Loucy (cell line): Measurements from ENCODE around the gene MOB1A.
"Not testable (repeated sequence)": the region's sequence is repeated elsewhere in the genome, so short reads cannot be mapped to it uniquely, and the experiment has no call there.

Experiments used
- H2AFZ ChIP-seq: fragments of 200-600 bp; sonication (generic); 2 replicates; pipeline ENCODE4 v1.6.0; 2016; ENCODE audit warnings: antibody characterized with exemption, mild to moderate bottlenecking, low read length, moderate library complexity
- H3F3A ChIP-seq: fragments of 200-600 bp; 2 replicates; pipeline ENCODE4 v1.6.0; 2016; ENCODE audit warnings: antibody characterized with exemption, low read depth, mild to moderate bottlenecking
- H3K27me3 ChIP-seq: fragments of 200-600 bp; sonication (generic); 2 replicates; pipeline ENCODE4 v1.6.1; 2014; ENCODE audit warnings: low read length, mild to moderate bottlenecking; ENCODE audit not compliant: insufficient read depth, poor library complexity, severe bottlenecking
- H3K36me3 ChIP-seq: fragments of 200-600 bp; sonication (generic); 2 replicates; pipeline ENCODE4 v1.6.1; 2016; ENCODE audit warnings: low read length; ENCODE audit not compliant: insufficient read depth
- H3K4me1 ChIP-seq: fragments of 200-600 bp; sonication (generic); 2 replicates; pipeline ENCODE4 v1.5.1; 2014; ENCODE audit warnings: low read length, mild to moderate bottlenecking; ENCODE audit not compliant: insufficient read depth, poor library complexity, severe bottlenecking
- H3K4me2 ChIP-seq: fragments of 200-600 bp; sonication (generic); 2 replicates; pipeline ENCODE4 v1.6.0; 2014; ENCODE audit warnings: antibody characterized with exemption, low read length, low read depth, mild to moderate bottlenecking; ENCODE audit not compliant: poor library complexity, severe bottlenecking
- H3K4me3 ChIP-seq: fragments of 200-600 bp; sonication (generic); 2 replicates; pipeline ENCODE4 v1.5.1; 2014; ENCODE audit warnings: low read length, mild to moderate bottlenecking, mixed read lengths; ENCODE audit not compliant: poor library complexity, severe bottlenecking
- H3K79me2 ChIP-seq: fragments of 200-600 bp; sonication (generic); 2 replicates; pipeline ENCODE4 v1.6.1; 2014; ENCODE audit warnings: low read length; ENCODE audit not compliant: insufficient read depth
- H3K9ac ChIP-seq: fragments of 200-600 bp; sonication (generic); 2 replicates; pipeline ENCODE4 v1.6.0; 2014; ENCODE audit warnings: mild to moderate bottlenecking, low read depth, low read length, moderate library complexity; ENCODE audit not compliant: poor library complexity, severe bottlenecking
- H3K9me2 ChIP-seq: fragments of 200-600 bp; sonication (generic); replicated peaks from 2 replicates; pipeline ENCODE4 v1.6.1; 2016; ENCODE audit warnings: low read depth, low read length, mixed read lengths
- H3K9me3 ChIP-seq: fragments of 200-600 bp; sonication (generic); 2 replicates; pipeline ENCODE4 v1.6.1; 2014; ENCODE audit warnings: mild to moderate bottlenecking, antibody characterized with exemption, low read length, low read depth; ENCODE audit not compliant: insufficient read depth
- H4K20me1 ChIP-seq: fragments of 200-600 bp; sonication (generic); 2 replicates; pipeline ENCODE4 v1.6.0; 2014; ENCODE audit warnings: antibody characterized with exemption, low read length, mild to moderate bottlenecking; ENCODE audit not compliant: insufficient read depth, poor library complexity, severe bottlenecking
- EZH2phosphoT487 ChIP-seq: fragments of 200-600 bp; IDR thresholded peaks from 2 replicates; pipeline ENCODE4 v1.6.1; 2018; ENCODE audit warnings: antibody characterized with exemption, mild to moderate bottlenecking, moderate library complexity, borderline replicate concordance
- TF ChIP-seq, protein P1 (sequence below): fragments of 200-600 bp; sonication (generic); conservative IDR thresholded peaks from 2 replicates; pipeline ENCODE4 v1.5.1; 2014; ENCODE audit warnings: mild to moderate bottlenecking, antibody characterized with exemption, low read length

Gene MOB1A

DNA sequence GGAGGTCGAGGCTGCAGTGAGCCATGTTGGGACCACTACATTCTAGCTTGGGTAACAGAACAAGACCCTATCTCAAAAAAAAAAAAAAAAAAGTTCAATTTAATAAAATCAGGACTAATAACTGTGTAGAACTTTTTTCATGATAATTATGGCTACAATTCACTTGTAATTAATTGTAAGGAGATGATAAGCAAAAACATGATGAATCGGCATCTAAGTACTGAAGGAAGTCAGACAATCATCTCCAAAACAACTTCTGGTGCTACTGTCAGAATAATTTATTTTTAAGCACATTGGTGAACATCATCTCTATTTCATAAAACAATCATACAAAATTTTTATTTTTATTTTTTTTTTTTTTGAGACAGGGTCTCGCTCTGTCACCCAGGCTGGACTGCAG is 10.0 kb upstream of the MOB1A start:
- H3K27me3 ChIP-seq: no peaks in the 10 kb centered on the region
- H4K20me1 ChIP-seq: no peaks in the 10 kb centered on the region
- no peaks in the 10 kb centered on the region for H3K9me3 ChIP-seq
- H3K4me1 ChIP-seq: no peaks in the 10 kb centered on the region
- no peak for TF ChIP-seq EZH2phosphoT487
- TF ChIP-seq, protein P1, sequence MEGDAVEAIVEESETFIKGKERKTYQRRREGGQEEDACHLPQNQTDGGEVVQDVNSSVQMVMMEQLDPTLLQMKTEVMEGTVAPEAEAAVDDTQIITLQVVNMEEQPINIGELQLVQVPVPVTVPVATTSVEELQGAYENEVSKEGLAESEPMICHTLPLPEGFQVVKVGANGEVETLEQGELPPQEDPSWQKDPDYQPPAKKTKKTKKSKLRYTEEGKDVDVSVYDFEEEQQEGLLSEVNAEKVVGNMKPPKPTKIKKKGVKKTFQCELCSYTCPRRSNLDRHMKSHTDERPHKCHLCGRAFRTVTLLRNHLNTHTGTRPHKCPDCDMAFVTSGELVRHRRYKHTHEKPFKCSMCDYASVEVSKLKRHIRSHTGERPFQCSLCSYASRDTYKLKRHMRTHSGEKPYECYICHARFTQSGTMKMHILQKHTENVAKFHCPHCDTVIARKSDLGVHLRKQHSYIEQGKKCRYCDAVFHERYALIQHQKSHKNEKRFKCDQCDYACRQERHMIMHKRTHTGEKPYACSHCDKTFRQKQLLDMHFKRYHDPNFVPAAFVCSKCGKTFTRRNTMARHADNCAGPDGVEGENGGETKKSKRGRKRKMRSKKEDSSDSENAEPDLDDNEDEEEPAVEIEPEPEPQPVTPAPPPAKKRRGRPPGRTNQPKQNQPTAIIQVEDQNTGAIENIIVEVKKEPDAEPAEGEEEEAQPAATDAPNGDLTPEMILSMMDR: no peak
- no peaks in the 10 kb centered on the region for H3K36me3 ChIP-seq
- H2AFZ ChIP-seq: no peak overlapping the region
- H3F3A ChIP-seq: no peaks in the 10 kb centered on the region
- no peak overlapping the region for H3K4me3 ChIP-seq
- no peaks in the 10 kb centered on the region for H3K9me2 ChIP-seq
- H3K4me2 ChIP-seq: no peak overlapping the region
- H3K9ac ChIP-seq: no peak overlapping the region
- H3K79me2 ChIP-seq: no peaks in the 10 kb centered on the region

DNA sequence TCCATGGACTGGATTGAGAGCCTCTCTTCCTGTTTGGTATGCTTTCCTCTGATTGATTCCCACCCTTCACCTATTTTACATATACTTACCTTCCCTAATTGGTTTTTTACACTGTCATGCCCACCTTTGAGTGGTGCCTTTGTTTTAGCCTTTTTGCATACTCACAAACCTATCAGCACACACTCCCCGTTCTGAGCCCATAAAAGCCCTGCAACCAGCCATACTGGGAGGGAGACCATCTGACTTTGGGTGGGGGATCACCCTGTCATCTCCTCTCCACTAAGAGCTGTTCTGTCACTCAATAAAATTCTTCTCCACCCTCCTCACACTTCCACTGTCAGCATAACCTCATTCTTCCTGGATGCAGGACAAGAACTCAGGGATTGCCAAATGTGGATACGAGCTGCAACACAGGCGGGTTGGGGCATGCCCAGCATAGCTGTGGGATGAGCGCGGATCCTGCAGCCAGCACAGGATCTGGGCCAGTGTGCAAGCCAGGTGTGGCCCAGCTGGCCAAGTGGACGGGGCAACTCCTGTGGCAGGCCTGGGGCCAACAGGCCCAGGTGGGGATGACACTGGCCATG is 9.4 kb upstream of the MOB1A start:
- Histone ChIP-seq H3K4me1 (no peaks in the 10 kb centered on the region), H3F3A (no peaks in the 10 kb centered on the region)

DNA sequence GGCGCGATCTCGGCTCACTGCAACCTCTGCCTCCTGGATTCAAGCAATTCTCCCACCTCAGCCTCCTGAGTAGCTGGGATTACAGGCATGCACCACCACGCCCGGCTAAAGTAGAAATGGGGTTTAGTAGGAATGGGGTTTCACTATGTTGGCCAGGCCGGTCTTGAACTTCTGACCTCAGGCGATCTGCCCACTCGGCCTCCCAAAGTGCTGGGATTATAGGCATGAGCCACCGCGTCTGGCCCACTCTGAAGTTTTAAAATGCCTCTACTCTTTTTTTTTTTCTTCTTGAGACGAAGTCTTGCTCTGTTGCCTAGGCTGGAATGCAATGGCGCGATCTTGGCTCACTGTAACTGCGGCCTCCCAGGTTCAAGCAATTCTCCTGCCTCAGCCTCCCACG is 8.0 kb upstream of the MOB1A start:
- not testable (repeated sequence) for H3K9me2 ChIP-seq, H3K9ac ChIP-seq, H3K4me2 ChIP-seq, H3F3A ChIP-seq, H3K4me1 ChIP-seq, H3K36me3 ChIP-seq, H3K9me3 ChIP-seq, H4K20me1 ChIP-seq, H3K79me2 ChIP-seq, H3K4me3 ChIP-seq, H3K27me3 ChIP-seq, H2AFZ ChIP-seq

More for the DNA sequence above, 9.4 kb upstream of the MOB1A start:
- Histone ChIP-seq H4K20me1 (no peaks in the 10 kb centered on the region), H3K4me2 (no peak overlapping the region), H3K4me3 (no peak overlapping the region), H2AFZ (no peak overlapping the region; the same call in 1 of the 2 replicates), H3K36me3 (no peaks in the 10 kb centered on the region), H3K9me3 (no peaks in the 10 kb centered on the region), H3K9me2 (no peaks in the 10 kb centered on the region), H3K79me2 (no peaks in the 10 kb centered on the region), H3K27me3 (no peaks in the 10 kb centered on the region), H3K9ac (no peak overlapping the region)
- TF ChIP-seq, protein P1: no peak
- TF ChIP-seq EZH2phosphoT487: no peak

GRCh38 chr2:74186038-74186437 is 7.4 kb upstream of the MOB1A start:
- no peak for TF ChIP-seq EZH2phosphoT487
- TF ChIP-seq, protein P1: no peak
- no peaks in the 10 kb centered on the region for H3K9me2 ChIP-seq
- H3F3A ChIP-seq: no peaks in the 10 kb centered on the region
- no peak overlapping the region for H3K4me2 ChIP-seq
- H3K27me3 ChIP-seq: no peaks in the 10 kb centered on the region
- H3K9me3 ChIP-seq: no peaks in the 10 kb centered on the region
- no peak overlapping the region for H3K4me3 ChIP-seq
- no peaks in the 10 kb centered on the region for H3K79me2 ChIP-seq
- no peak overlapping the region for H2AFZ ChIP-seq
- no peak overlapping the region for H3K9ac ChIP-seq
- H4K20me1 ChIP-seq: no peaks in the 10 kb centered on the region
- no peaks in the 10 kb centered on the region for H3K36me3 ChIP-seq
- H3K4me1 ChIP-seq: no peaks in the 10 kb centered on the region
